H1 (cell line): Measurements from ENCODE around the gene DAGLA. TPM values are rescaled to one million over a fixed set of nuclear protein-coding genes. Genes with fewer than 3 reads are reported as not detected.

Experiments used
- CTCF ChIA-PET: fragments of 300-600 bp; sonication (Branson Sonifier 250); formaldehyde crosslinking; loops from one replicate; lab custom pipeline; 2021; ENCODE audit not compliant: partially characterized antibody; lab: Charles Lee
- POLR2A ChIA-PET: fragments of 300-600 bp; sonication (Branson Sonifier 250); formaldehyde crosslinking; loops from one replicate; lab custom pipeline; 2021; ENCODE audit warnings: inconsistent platforms; ENCODE audit not compliant: partially characterized antibody; lab: Charles Lee
- DNase-seq, 2 experiments: peaks; one replicate each; pipeline versions ENCODE4 v3.0.0 to v3.0.0-alpha.2; 2010 to 2022; ENCODE audit warnings: low spot score in 2 of 2, low read depth in 1 of 2, mixed read lengths in 1 of 2
- FAIRE-seq: peaks from 2 replicates; lab custom pipeline; 2011; peaks lifted over from hg19 to GRCh38; lab: Jason Lieb, UNC
- H2AFZ ChIP-seq: 2 replicates; pipeline ENCODE4 v1.8.1; 2012; ENCODE audit warnings: low read length, inconsistent platforms
- H2AK5ac ChIP-seq: 2 replicates; pipeline ENCODE4 v1.6.1; 2013; ENCODE audit warnings: low read depth, low read length
- H2BK120ac ChIP-seq: replicated peaks from 2 replicates; pipeline ENCODE3; 2013; ENCODE audit warnings: low read depth, low read length, inconsistent platforms
- H2BK12ac ChIP-seq: 2 replicates; pipeline ENCODE4 v1.6.1; 2013; ENCODE audit warnings: low read depth, low read length
- H2BK15ac ChIP-seq: 2 replicates; pipeline ENCODE4 v1.6.1; 2013; ENCODE audit warnings: low read length
- H2BK20ac ChIP-seq: 2 replicates; pipeline ENCODE4 v1.6.1; 2013; ENCODE audit warnings: low read length
- H2BK5ac ChIP-seq: 2 replicates; pipeline ENCODE4 v1.6.1; 2013; ENCODE audit warnings: low read depth, low read length
- H3K14ac ChIP-seq: 2 replicates; pipeline ENCODE4 v1.6.1; 2013; ENCODE audit warnings: inconsistent platforms; ENCODE audit not compliant: insufficient read length
- H3K18ac ChIP-seq: 2 replicates; pipeline ENCODE4 v1.6.1; 2013; ENCODE audit warnings: low read length; ENCODE audit errors: extremely low read depth
- H3K23ac ChIP-seq: 2 replicates; pipeline ENCODE4 v1.6.1; 2013; ENCODE audit warnings: inconsistent platforms; ENCODE audit not compliant: insufficient read length
- H3K23me2 ChIP-seq: 2 replicates; pipeline ENCODE4 v1.6.1; 2013; ENCODE audit warnings: low read depth, low read length
- H3K27ac ChIP-seq: 2 replicates; pipeline ENCODE4 v1.6.1; 2011; ENCODE audit warnings: low read depth, low read length, inconsistent platforms
- H3K27me3 ChIP-seq, 4 experiments: replicated peaks in 1 of 4; 1 replicate in 1 of 4; 2 replicates in 3 of 4; pipeline versions ENCODE4 v1.6.1 to v1.8.1; 2011 to 2013; ENCODE audit warnings: low read length in 3 of 4, mild to moderate bottlenecking in 3 of 4, inconsistent platforms in 2 of 4, mixed read lengths in 2 of 4, moderate library complexity in 1 of 4; ENCODE audit not compliant: control insufficient read depth in 3 of 4, insufficient read depth in 3 of 4; ENCODE audit errors: extremely low read depth in 1 of 4
- H3K36me3 ChIP-seq, 4 experiments: 2 replicates each; pipeline versions ENCODE4 v1.6.1 to v1.8.1; 2011 to 2013; ENCODE audit warnings: mild to moderate bottlenecking in 4 of 4, low read length in 3 of 4, moderate library complexity in 2 of 4, control low read depth in 1 of 4, inconsistent platforms in 1 of 4; ENCODE audit not compliant: insufficient read depth in 4 of 4, control insufficient read depth in 2 of 4
- H3K4ac ChIP-seq: replicated peaks from 2 replicates; pipeline ENCODE3; 2013; ENCODE audit warnings: low read length, low read depth, mixed read lengths, inconsistent platforms; ENCODE audit not compliant: insufficient read length
- H3K4me1 ChIP-seq, 4 experiments: replicated peaks in 1 of 4; 1 replicate in 1 of 4; 2 replicates in 3 of 4; pipeline versions ENCODE4 v1.6.1 to v1.8.1; 2011 to 2013; ENCODE audit warnings: low read length in 3 of 4, inconsistent platforms in 2 of 4, mixed read lengths in 1 of 4; ENCODE audit not compliant: insufficient read depth in 4 of 4, control insufficient read depth in 3 of 4
- H3K4me2 ChIP-seq, 2 experiments: 2 replicates each; pipeline versions ENCODE4 v1.6.1 to v1.8.1; 2011 to 2013; ENCODE audit warnings: low read depth in 2 of 2, low read length in 2 of 2, control low read depth in 1 of 2, inconsistent platforms in 1 of 2, mild to moderate bottlenecking in 1 of 2; ENCODE audit not compliant: insufficient read depth in 1 of 2
- H3K4me3 ChIP-seq, 4 experiments: fragments of 200-600, 300-600 bp in 1 of 4; sonication (generic), shearing (Covaris generic), sonication (Bioruptor Twin) in 1 of 4; 2 replicates each; pipeline versions ENCODE4 v1.5.1 to v1.8.1; 2011 to 2016; ENCODE audit warnings: low read length in 4 of 4, low read depth in 3 of 4, control low read depth in 2 of 4, inconsistent platforms in 2 of 4, mild to moderate bottlenecking in 2 of 4, mixed read lengths in 1 of 4, moderate library complexity in 1 of 4; ENCODE audit not compliant: insufficient read depth in 2 of 4; ENCODE audit errors: extremely low read depth in 1 of 4
- H3K56ac ChIP-seq: replicated peaks from 2 replicates; pipeline ENCODE3; 2013; ENCODE audit warnings: low read depth, mild to moderate bottlenecking, mixed read lengths, low read length, inconsistent platforms; ENCODE audit not compliant: insufficient read length
- H3K79me1 ChIP-seq: 2 replicates; pipeline ENCODE4 v1.6.1; 2013; ENCODE audit warnings: low read depth, low read length, control low read depth
- H3K79me2 ChIP-seq, 2 experiments: 2 replicates each; pipeline versions ENCODE4 v1.6.1 to v1.8.1; 2012 to 2013; ENCODE audit warnings: low read length in 2 of 2, mild to moderate bottlenecking in 2 of 2, inconsistent platforms in 1 of 2; ENCODE audit not compliant: insufficient read depth in 2 of 2, control insufficient read depth in 1 of 2
- H3K9ac ChIP-seq, 4 experiments: replicated peaks in 1 of 4; 1 replicate in 1 of 4; 2 replicates in 3 of 4; pipeline versions ENCODE4 v1.6.1 to v1.8.1; 2011 to 2013; ENCODE audit warnings: low read depth in 3 of 4, low read length in 3 of 4, control low read depth in 2 of 4, mild to moderate bottlenecking in 2 of 4, moderate library complexity in 2 of 4, inconsistent platforms in 1 of 4; ENCODE audit errors: extremely low read depth in 1 of 4
- H3K9me3 ChIP-seq, 2 experiments: 2 replicates each; pipeline versions ENCODE4 v1.6.1 to v1.8.1; 2012 to 2013; ENCODE audit warnings: mild to moderate bottlenecking in 2 of 2, moderate library complexity in 2 of 2, control low read depth in 1 of 2, inconsistent platforms in 1 of 2, low read depth in 1 of 2, low read length in 1 of 2, mixed read lengths in 1 of 2; ENCODE audit not compliant: insufficient read depth in 2 of 2
- H4K20me1 ChIP-seq, 2 experiments: replicated peaks in 1 of 2; 2 replicates each; pipeline versions ENCODE3 to v1.8.1; 2011 to 2013; ENCODE audit warnings: inconsistent platforms in 2 of 2, low read length in 2 of 2, mild to moderate bottlenecking in 1 of 2; ENCODE audit not compliant: insufficient read depth in 2 of 2, control insufficient read depth in 1 of 2
- H4K5ac ChIP-seq: 2 replicates; pipeline ENCODE4 v1.6.1; 2013; ENCODE audit warnings: low read length, low read depth, mixed read lengths, inconsistent platforms; ENCODE audit not compliant: insufficient read length
- H4K8ac ChIP-seq: 2 replicates; pipeline ENCODE4 v1.8.0; 2013; ENCODE audit warnings: mild to moderate bottlenecking, moderate library complexity, low read length, inconsistent platforms; ENCODE audit not compliant: insufficient read depth; ENCODE audit errors: extremely low read depth
- H4K91ac ChIP-seq: replicated peaks from 2 replicates; pipeline ENCODE3; 2013; ENCODE audit warnings: low read length, mixed read lengths, inconsistent platforms; ENCODE audit not compliant: insufficient read length
- EGR1 ChIP-seq: IDR thresholded peaks from 2 replicates; pipeline ENCODE4 v1.6.1; 2011; ENCODE audit warnings: low read depth, low read length, borderline replicate concordance
- SIN3A ChIP-seq, 2 experiments: IDR thresholded peaks in 1 of 2; conservative IDR thresholded peaks in 1 of 2; 2 replicates each; pipeline ENCODE4 v1.6.1; 2011 to 2012; ENCODE audit warnings: low read length in 2 of 2, improper control_type of control experiment in 1 of 2, low read depth in 1 of 2, mild to moderate bottlenecking in 1 of 2
- WGBS, 2 experiments: shearing (Covaris generic) in 1 of 2; methylation state at CpG; one replicate each; pipeline versions ENCODE4 v1.1.6 to v1.1.7; 2013 to 2015; ENCODE audit warnings: low lambda C conversion rate in 2 of 2, mixed read lengths in 2 of 2, inconsistent platforms in 1 of 2, low coverage in 1 of 2, missing lambda C conversion rate in 1 of 2; ENCODE audit not compliant: insufficient replicate concordance in 2 of 2, insufficient coverage in 1 of 2, insufficient read length in 1 of 2; ENCODE audit errors: extremely low coverage in 1 of 2, missing lambda C conversion rate in 1 of 2; 5-methylcytosine and 5-hydroxymethylcytosine counted together
- polyA plus RNA-seq, 7 experiments: library from polyadenylated mRNA; depleted of rRNA in 3 of 7; stranded (reverse) in 5 of 7; unstranded in 2 of 7; fragments of >200 nt in 5 of 7; fragments of 200-250 nt in 2 of 7; gene quantifications; 1 replicate in 5 of 7; 2 replicates in 1 of 7; 4 replicates in 1 of 7; pipeline versions ENCODE4 v1.2.1 to v1.2.3, GENCODE V29; 2011 to 2013; ENCODE audit warnings: missing spikeins in 2 of 7, mixed read lengths in 2 of 7
- total RNA-seq: library from RNA; stranded (reverse); fragmentation: NEBNext Ultra II Directional; extraction: Animal tissue kit (Norgen Biotek cat#: 25700); gene quantifications from 2 replicates; pipeline ENCODE4 v1.2.1, GENCODE V29; 2021
- TF ChIP-seq, protein P1 (sequence below): IDR thresholded peaks from 2 replicates; pipeline ENCODE4 v1.6.1; 2012; ENCODE audit warnings: low read length, inconsistent platforms

Gene DAGLA
- total and polyA plus RNA-seq, 2 of the 8 experiments (the other 6 are each of a cell fraction or from before 2014, with no cell fraction given): 3.6 to 6.6 TPM

DNA sequence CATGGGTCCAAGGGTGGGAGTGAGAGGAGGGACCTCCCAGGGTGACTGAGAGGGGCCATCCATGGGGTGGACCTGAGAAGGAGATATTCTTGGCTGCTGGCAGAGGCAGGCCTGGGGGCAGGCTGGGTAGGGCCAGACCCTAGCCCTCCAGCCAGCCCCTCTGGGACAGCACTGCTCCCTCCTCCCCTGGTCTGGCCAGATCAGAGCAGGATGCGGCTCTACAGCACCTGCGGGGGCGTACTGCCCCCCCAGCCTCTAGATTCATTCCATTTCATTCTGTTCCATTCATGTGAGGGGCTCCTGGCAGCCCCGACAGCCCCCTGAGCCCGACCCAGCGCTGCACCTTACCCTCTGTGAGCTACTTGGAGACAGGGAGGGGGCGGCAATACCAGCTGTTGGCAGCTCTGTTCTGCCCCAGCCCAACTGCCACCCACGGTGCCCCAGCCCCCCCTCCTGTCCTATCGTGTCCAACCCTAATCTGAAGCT, 37.9 kb downstream of the DAGLA start:
- Histone ChIP-seq H4K5ac (peak overlapping the region; percentile 70), H2BK5ac (peak overlapping the region; percentile 97; the same call in 1 of the 2 replicates), H2BK15ac (peak overlapping the region; percentile 83; the same call in 1 of the 2 replicates)

More for the DNA sequence above, 37.9 kb downstream of the DAGLA start:
- Histone ChIP-seq H3K4me2 (peak overlapping the region; percentile 40 to 69), H3K9me3 (no peaks in the 10 kb centered on the region), H3K4ac (peak overlapping the region; percentile 89), H2BK20ac (peak overlapping the region; percentile 90; the same call in 1 of the 2 replicates), H3K18ac (peak overlapping the region; percentile 96), H3K9ac (peak overlapping the region in 1 of 4 experiments; percentile 8; a peak in 2 of 7 replicates), H3K56ac (no peak overlapping the region), H3K14ac (no peak overlapping the region), H3K27me3 (no peaks in the 10 kb centered on the region), H3K79me2 (no peaks in the 10 kb centered on the region; a peak in 1 of 4 replicates), H2BK120ac (no peak overlapping the region), H3K36me3 (no peaks in the 10 kb centered on the region; a peak in 1 of 8 replicates), H3K79me1 (no peaks in the 10 kb centered on the region; the same call in 1 of the 2 replicates), H4K20me1 (peaks cover 0 to 6% of the 10 kb centered on the region in 2 experiments), H3K23ac (no peak overlapping the region), H3K4me1 (peaks cover 0 to 34% (median 25%) of the 10 kb centered on the region in 4 experiments; a peak in 6 of 7 replicates), H2BK12ac (peak overlapping the region; percentile 97; the same call in 1 of the 2 replicates), H4K8ac (peak overlapping the region; percentile 85; the same call in 1 of the 2 replicates), H2AK5ac (peak overlapping the region; percentile 96), H4K91ac (peak overlapping the region; percentile 98), H2AFZ (no peak overlapping the region), H3K23me2 (peaks cover 2% of the 10 kb centered on the region), H3K4me3 (peak overlapping the region in 3 of 4 experiments; percentile 24 to 62 (median 26); a peak in 4 of 8 replicates), H3K27ac (no peak overlapping the region)
- FAIRE-seq (no peak), DNase-seq (peak in 1 of 2 experiments; percentile 70)
- WGBS, 2 experiments: 23% methylated on average over 8 of the region's 9 CpGs; no CpG with 5 or more reads in 1 of the 2 experiments
- TF ChIP-seq SIN3A (conservative IDR thresholded peaks at IDR 0.05 in 1 of 2, IDR thresholded peaks at IDR 0.05 in 1 of 2; ENCODE audit: low read depth in 1 of 2, low read length in 2 of 2) (0 out of 4 replicates have a peak, but pooled peaks of 1 of the 2 experiments have one; percentile 24), EGR1 (peak; percentile 85; the same call in 1 of the 2 replicates)
- TF ChIP-seq, protein P1, sequence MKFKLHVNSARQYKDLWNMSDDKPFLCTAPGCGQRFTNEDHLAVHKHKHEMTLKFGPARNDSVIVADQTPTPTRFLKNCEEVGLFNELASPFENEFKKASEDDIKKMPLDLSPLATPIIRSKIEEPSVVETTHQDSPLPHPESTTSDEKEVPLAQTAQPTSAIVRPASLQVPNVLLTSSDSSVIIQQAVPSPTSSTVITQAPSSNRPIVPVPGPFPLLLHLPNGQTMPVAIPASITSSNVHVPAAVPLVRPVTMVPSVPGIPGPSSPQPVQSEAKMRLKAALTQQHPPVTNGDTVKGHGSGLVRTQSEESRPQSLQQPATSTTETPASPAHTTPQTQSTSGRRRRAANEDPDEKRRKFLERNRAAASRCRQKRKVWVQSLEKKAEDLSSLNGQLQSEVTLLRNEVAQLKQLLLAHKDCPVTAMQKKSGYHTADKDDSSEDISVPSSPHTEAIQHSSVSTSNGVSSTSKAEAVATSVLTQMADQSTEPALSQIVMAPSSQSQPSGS: no peak
- ChIA-PET CTCF (interaction anchor here (0.9 to 8.3 kb wide), 16 partner anchors 9 to 79 kb away, joined by 3 to 127 read pairs (median 6); no protein-coding TSS in a partner anchor), POLR2A (interaction anchor here (0.8 to 2.0 kb wide), 7 partner anchors 8 to 131 kb away, joined by 3 to 5 read pairs (median 3); partner anchors contain the start of genes FEN1 and TMEM258)
